Spleen (tissue), 7 donors: ENCODE data around the gene SMIM14.

ENCODE experiments used
- CTCF ChIP-seq, 11 experiments: fragments of 200-600 bp in 7 of 11; fragments of 450-650 bp in 4 of 11; sonication (generic) in 4 of 11; IDR thresholded peaks in 8 of 11; conservative IDR thresholded peaks in 3 of 11; 1 replicate in 7 of 11; 2 replicates in 4 of 11; pipeline versions ENCODE4 v1.4.0 to v1.8.0; 2016 to 2021; ENCODE audit warnings: antibody characterized with exemption in 11 of 11, inconsistent platforms in 4 of 11, mild to moderate bottlenecking in 1 of 11
- POLR2AphosphoS5 ChIP-seq, 3 donors: sonication (generic); formaldehyde crosslinking; IDR thresholded peaks; one replicate each; pipeline ENCODE4 v1.5.1; 2017; ENCODE audit warnings: antibody characterized with exemption in 3 of 3
- donor health status: DM: no; HTN: no; CAD: no; lungs with moderate emphysema.
- donor health status: DM: no; HTN: no; CAD: no.
- donor health status: DM: no; HTN: no; CAD: no.

- no peak for TF ChIP-seq CTCF (IDR thresholded peaks at IDR 0.05 in 8 of 11, conservative IDR thresholded peaks at IDR 0.05 in 3 of 11)
- TF ChIP-seq POLR2AphosphoS5 (IDR thresholded peaks at IDR 0.05): no peak
Measured at GRCh38 chr4:39660757-39661156, 22.1 kb upstream of the SMIM14 start.
